Mesenchymal stem cell (in vitro differentiated cells and primary cell): Measurements from ENCODE around the gene GNLY.
A peak's percentile ranks its signal among the peaks of the same experiment; 100 is the strongest.

Source experiments
- DNase-seq: peaks from one replicate; pipeline ENCODE4 v3.0.0-alpha.2; 2013
- H2AFZ ChIP-seq: one replicate; pipeline ENCODE4 v1.6.1; 2013; ENCODE audit warnings: low read depth, mild to moderate bottlenecking, control low read depth, inconsistent platforms, low read length, moderate library complexity
- H2AK5ac ChIP-seq: 2 replicates; pipeline ENCODE4 v1.6.1; 2013; ENCODE audit warnings: low read length, moderate library complexity, mild to moderate bottlenecking, inconsistent platforms; ENCODE audit not compliant: severe bottlenecking
- H2BK120ac ChIP-seq: one replicate; pipeline ENCODE4 v1.6.1; 2013; ENCODE audit warnings: low read depth, mild to moderate bottlenecking, inconsistent platforms, low read length, moderate library complexity
- H2BK12ac ChIP-seq, 2 experiments: one replicate each; pipeline ENCODE4 v1.6.1; 2013; ENCODE audit warnings: inconsistent platforms in 2 of 2, low read length in 2 of 2, mild to moderate bottlenecking in 2 of 2, moderate library complexity in 2 of 2, control low read depth in 1 of 2
- H2BK15ac ChIP-seq: one replicate; pipeline ENCODE4 v1.6.1; 2013; ENCODE audit warnings: mild to moderate bottlenecking, low read depth, inconsistent platforms; ENCODE audit not compliant: poor library complexity, severe bottlenecking
- H2BK5ac ChIP-seq: 2 replicates; pipeline ENCODE4 v1.6.1; 2013; ENCODE audit warnings: low read depth, mild to moderate bottlenecking, low read length, control low read depth, inconsistent platforms; ENCODE audit not compliant: poor library complexity, severe bottlenecking
- H3K14ac ChIP-seq, 2 experiments: one replicate each; pipeline ENCODE4 v1.6.1; 2013; ENCODE audit warnings: inconsistent platforms in 2 of 2, low read length in 2 of 2, control low read depth in 1 of 2, mild to moderate bottlenecking in 1 of 2, moderate library complexity in 1 of 2
- H3K18ac ChIP-seq, 2 experiments: one replicate each; pipeline ENCODE4 v1.6.1; 2013; ENCODE audit warnings: inconsistent platforms in 2 of 2, low read length in 2 of 2, control low read depth in 1 of 2, low read depth in 1 of 2, mild to moderate bottlenecking in 1 of 2
- H3K23ac ChIP-seq, 2 experiments: one replicate each; pipeline ENCODE4 v1.6.1; 2013; ENCODE audit warnings: inconsistent platforms in 2 of 2, low read length in 2 of 2, mild to moderate bottlenecking in 2 of 2, moderate library complexity in 2 of 2, control low read depth in 1 of 2
- H3K27ac ChIP-seq: 2 replicates; pipeline ENCODE4 v1.5.1; 2013; ENCODE audit warnings: mild to moderate bottlenecking, moderate library complexity, low read length, control low read depth, inconsistent platforms; ENCODE audit not compliant: poor library complexity, severe bottlenecking
- H3K27me3 ChIP-seq, 2 experiments: 2 replicates each; pipeline versions ENCODE4 v1.6.1 to v1.7.0; 2013; ENCODE audit warnings: low read length in 2 of 2, mild to moderate bottlenecking in 2 of 2, moderate library complexity in 2 of 2, control low read depth in 1 of 2, inconsistent platforms in 1 of 2; ENCODE audit not compliant: control insufficient read depth in 1 of 2, insufficient read depth in 1 of 2
- H3K36me3 ChIP-seq, 2 experiments: 2 replicates each; pipeline versions ENCODE4 v1.6.1 to v1.7.0; 2013; ENCODE audit warnings: low read length in 2 of 2, control low read depth in 1 of 2, inconsistent platforms in 1 of 2, low read depth in 1 of 2, mild to moderate bottlenecking in 1 of 2; ENCODE audit not compliant: insufficient read depth in 2 of 2, control insufficient read depth in 1 of 2
- H3K4ac ChIP-seq, 2 experiments: one replicate each; pipeline ENCODE4 v1.6.1; 2013; ENCODE audit warnings: inconsistent platforms in 2 of 2, low read length in 2 of 2, mild to moderate bottlenecking in 2 of 2, moderate library complexity in 2 of 2, control low read depth in 1 of 2, low read depth in 1 of 2
- H3K4me1 ChIP-seq: 2 replicates; pipeline ENCODE4 v1.6.1; 2013; ENCODE audit warnings: low read depth, low read length, control low read depth; ENCODE audit not compliant: control insufficient read depth, insufficient read depth
- H3K4me2 ChIP-seq: 2 replicates; pipeline ENCODE4 v1.6.1; 2013; ENCODE audit warnings: low read length, mild to moderate bottlenecking, inconsistent platforms; ENCODE audit not compliant: poor library complexity, severe bottlenecking
- H3K4me3 ChIP-seq, 2 experiments: 2 replicates each; pipeline versions ENCODE4 v1.5.1 to v1.7.0; 2013; ENCODE audit warnings: low read length in 2 of 2, mild to moderate bottlenecking in 2 of 2, control low read depth in 1 of 2, low read depth in 1 of 2; ENCODE audit not compliant: insufficient read depth in 1 of 2
- H3K79me1 ChIP-seq: replicated peaks from 2 replicates; pipeline ENCODE4 v1.6.1; 2013; ENCODE audit warnings: mild to moderate bottlenecking, control low read depth, low read length, inconsistent platforms; ENCODE audit not compliant: poor library complexity, severe bottlenecking
- H3K9ac ChIP-seq: 2 replicates; pipeline ENCODE4 v1.7.0; 2013; ENCODE audit warnings: mild to moderate bottlenecking, low read length, moderate library complexity
- H3K9me3 ChIP-seq: 2 replicates; pipeline ENCODE4 v1.7.0; 2013; ENCODE audit warnings: mild to moderate bottlenecking, low read length; ENCODE audit not compliant: control insufficient read depth
- H4K8ac ChIP-seq: one replicate; pipeline ENCODE4 v1.6.1; 2013; ENCODE audit warnings: inconsistent platforms, mild to moderate bottlenecking, low read length, moderate library complexity
- H4K91ac ChIP-seq: one replicate; pipeline ENCODE4 v1.6.1; 2013; ENCODE audit warnings: mild to moderate bottlenecking, low read length, inconsistent platforms
- WGBS: methylation state at CpG from one replicate; pipeline ENCODE4 v1.1.7; 2013; ENCODE audit warnings: mixed read lengths; 5-methylcytosine and 5-hydroxymethylcytosine counted together

The GNLY gene

GRCh38 chr2:85661139-85661858 is 32.9 kb upstream of the GNLY start:
- H3K18ac ChIP-seq: no peak overlapping the region
- H3K27me3 ChIP-seq: no peaks in the 10 kb centered on the region
- no peak overlapping the region for H2BK12ac ChIP-seq
- no peak overlapping the region for H3K4ac ChIP-seq
- H3K23ac ChIP-seq: no peak overlapping the region
- H3K4me1 ChIP-seq: peaks cover 20% of the 10 kb centered on the region
- no peaks in the 10 kb centered on the region for H3K9me3 ChIP-seq
- peaks cover 9 to 11% of the 10 kb centered on the region in 2 experiments for H3K36me3 ChIP-seq
- WGBS: 89% methylated on average over 9 of the region's 14 CpGs
- no peak overlapping the region for H4K91ac ChIP-seq
- no peak overlapping the region for H2AK5ac ChIP-seq
- H2BK15ac ChIP-seq: no peak overlapping the region
- H3K14ac ChIP-seq: no peak overlapping the region
- no peak overlapping the region for H4K8ac ChIP-seq
- no peak overlapping the region for H2BK5ac ChIP-seq
- H3K4me2 ChIP-seq: no peak overlapping the region
- peaks cover 4% of the 10 kb centered on the region for H3K79me1 ChIP-seq
- H2BK120ac ChIP-seq: no peak overlapping the region
- no peak for DNase-seq
- H3K4me3 ChIP-seq: no peak overlapping the region
- no peak overlapping the region for H3K27ac ChIP-seq
- no peak overlapping the region for H2AFZ ChIP-seq
- no peak overlapping the region for H3K9ac ChIP-seq

GRCh38 chr2:85662899-85663593 is 31.1 kb upstream of the GNLY start:
- Histone ChIP-seq H2AFZ (no peak overlapping the region), H3K4me2 (no peak overlapping the region), H3K79me1 (peaks cover 4% of the 10 kb centered on the region), H2BK12ac (peak overlapping the region in 1 of 2 experiments; percentile 38), H3K27me3 (no peaks in the 10 kb centered on the region), H3K14ac (peak overlapping the region in 1 of 2 experiments; percentile 0), H3K18ac (no peak overlapping the region), H2BK5ac (no peak overlapping the region), H3K23ac (no peak overlapping the region), H2AK5ac (no peak overlapping the region), H3K36me3 (peaks cover 9 to 11% of the 10 kb centered on the region in 2 experiments), H3K27ac (no peak overlapping the region), H4K91ac (no peak overlapping the region), H3K9ac (no peak overlapping the region), H3K4me3 (no peak overlapping the region), H2BK15ac (no peak overlapping the region), H3K4ac (no peak overlapping the region), H3K9me3 (no peaks in the 10 kb centered on the region), H2BK120ac (no peak overlapping the region), H4K8ac (peak overlapping the region; percentile 8), H3K4me1 (peaks cover 20% of the 10 kb centered on the region)
- peak; percentile 83 for DNase-seq
- WGBS: 85% methylated on average over 10 of the region's 10 CpGs

GRCh38 chr2:85663594-85664565 is 30.3 kb upstream of the GNLY start:
- WGBS: 97% methylated on average over 23 of the region's 23 CpGs
- Histone ChIP-seq H2BK12ac (no peak overlapping the region), H3K4me2 (no peak overlapping the region), H3K4me1 (peaks cover 20% of the 10 kb centered on the region), H3K9me3 (no peaks in the 10 kb centered on the region), H2BK15ac (no peak overlapping the region), H2BK5ac (no peak overlapping the region), H3K27me3 (no peaks in the 10 kb centered on the region), H4K91ac (no peak overlapping the region), H3K79me1 (peaks cover 4% of the 10 kb centered on the region), H3K9ac (no peak overlapping the region), H3K4ac (no peak overlapping the region), H3K27ac (no peak overlapping the region), H3K14ac (peak overlapping the region in 1 of 2 experiments; percentile 0), H2AFZ (no peak overlapping the region), H3K4me3 (no peak overlapping the region), H4K8ac (no peak overlapping the region), H3K18ac (no peak overlapping the region), H2AK5ac (no peak overlapping the region), H3K23ac (no peak overlapping the region), H2BK120ac (no peak overlapping the region), H3K36me3 (peaks cover 4 to 9% of the 10 kb centered on the region in 2 experiments)
- no peak for DNase-seq
